ENCODE measurements around the gene IREB2.

DNA sequence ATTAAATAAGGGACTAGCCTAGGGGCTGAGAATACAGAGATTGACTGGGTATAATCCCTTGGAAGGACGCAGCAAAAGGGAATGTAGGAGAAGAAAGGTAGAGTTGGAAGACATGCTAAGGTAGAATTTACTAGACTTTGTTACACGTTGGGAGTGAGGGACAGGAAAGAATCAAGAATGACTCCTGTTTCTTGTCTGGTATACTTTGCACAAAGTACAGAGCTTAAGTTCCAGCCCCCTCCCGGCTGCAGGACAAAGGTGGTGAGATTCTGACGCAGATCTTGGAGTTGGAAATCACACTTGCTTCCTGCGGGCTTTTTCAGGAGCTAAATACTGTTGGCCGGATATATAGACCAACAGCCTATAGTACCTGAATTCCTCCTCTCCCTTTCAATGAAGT, 70.3 kb downstream of the IREB2 start:
- TF ChIP-seq EZH2 (IDR thresholded peaks at IDR 0.05; ENCODE audit: insufficient read depth, poor library complexity, severe bottlenecking) (no peak), EZH2phosphoT487 (IDR thresholded peaks at IDR 0.05; ENCODE audit: insufficient read depth, low read depth) (no peak)
